Peyer's patch (tissue), 4 donors: ENCODE measurements around the gene CLTCL1. TPM values are rescaled to one million over a fixed set of nuclear protein-coding genes. Genes with fewer than 3 reads are reported as not detected.

Experiments
- DNase-seq, 3 donors: peaks; one replicate each; pipeline ENCODE4 v3.0.0-alpha.2; 2017 to 2019
- H3K27ac ChIP-seq, 4 donors: fragments of 200-600 bp; sonication (generic); one replicate each; pipeline ENCODE4 v1.5.1; 2016 to 2019
- H3K27me3 ChIP-seq, 2 donors: fragments of 200-600 bp; sonication (generic); one replicate each; pipeline ENCODE4 v1.5.1; 2019
- H3K36me3 ChIP-seq, 3 donors: fragments of 200-600 bp; sonication (generic); one replicate each; pipeline ENCODE4 v1.5.1; 2016 to 2019
- H3K4me1 ChIP-seq, 4 donors: fragments of 200-600 bp; sonication (generic); one replicate each; pipeline ENCODE4 v1.5.1; 2016 to 2019
- H3K4me3 ChIP-seq, 4 donors: fragments of 200-600 bp; sonication (generic); 1 replicate in 3 of 4; 2 replicates in 1 of 4; pipeline ENCODE4 v1.5.1; 2016 to 2019; ENCODE audit warnings: mild to moderate bottlenecking in 1 of 4
- H3K9me3 ChIP-seq, 4 donors: fragments of 200-600 bp; sonication (generic); one replicate each; pipeline ENCODE4 v1.5.1; 2016 to 2019; ENCODE audit warnings: mild to moderate bottlenecking in 1 of 4
- POLR2A ChIP-seq, 2 donors: fragments of 450-650 bp; IDR thresholded peaks; one replicate each; pipeline ENCODE4 v1.5.1; 2017; ENCODE audit warnings: antibody characterized with exemption in 2 of 2, mild to moderate bottlenecking in 2 of 2, moderate library complexity in 2 of 2
- total RNA-seq, 4 donors: library from RNA; depleted of rRNA; stranded (reverse); fragments of >200 nt; gene quantifications; one replicate each; pipeline ENCODE4 v1.1.0, GENCODE V29; 2016
- TF ChIP-seq, protein P1 (sequence below), 6 experiments: fragments of 450-650 bp in 4 of 6; fragments of 200-600 bp in 2 of 6; sonication (generic) in 1 of 6; IDR thresholded peaks; one replicate each; pipeline ENCODE4 v1.5.1; 2017 to 2019; ENCODE audit warnings: antibody characterized with exemption in 6 of 6, mild to moderate bottlenecking in 3 of 6, moderate library complexity in 1 of 6

The CLTCL1 gene
- total RNA-seq, 4 donors from 2014 or later = 0.47 to 3.9 (median 3.0) TPM

DNA sequence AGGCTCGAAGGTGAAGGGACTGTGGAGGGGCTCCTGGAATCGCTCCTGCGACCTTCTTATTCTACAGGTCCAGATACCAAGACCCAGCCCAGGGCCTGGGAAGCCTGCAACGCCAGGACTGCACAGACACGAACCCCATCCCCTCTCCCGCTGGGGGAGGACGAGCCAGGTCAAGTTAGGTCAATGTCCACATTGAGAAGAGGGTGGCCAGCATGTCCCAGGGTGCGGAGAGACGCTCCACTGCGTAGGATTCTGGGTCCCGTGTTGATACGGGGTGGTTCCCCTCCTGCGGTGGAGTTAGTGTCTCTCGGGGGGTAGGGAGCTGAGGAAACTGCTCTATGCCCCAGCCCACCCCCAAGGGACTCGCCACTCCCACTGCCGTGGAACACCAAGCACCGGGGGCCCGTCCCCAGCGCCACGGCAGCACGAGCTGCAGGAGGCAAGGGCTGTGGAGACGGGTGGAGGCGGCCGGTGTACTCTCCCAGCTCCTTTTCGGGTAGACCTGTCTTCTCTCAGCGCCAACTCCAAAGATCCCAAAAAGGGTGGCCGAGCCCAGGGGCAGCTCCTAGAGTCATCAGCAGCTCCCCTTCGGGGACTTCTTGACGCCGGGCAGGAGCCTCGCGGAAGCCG is 143.0 kb downstream of the CLTCL1 start:
- H3K36me3 ChIP-seq = no peaks in the 10 kb centered on the region
- H3K9me3 ChIP-seq = peaks cover 0 to 3% (median 0%) of the 10 kb centered on the region in 4 donors
- no peak overlapping the region for H3K27ac ChIP-seq
- no peak overlapping the region for H3K4me3 ChIP-seq
- DNase-seq = no peak
- no peak for TF ChIP-seq POLR2A (IDR thresholded peaks at IDR 0.05)
- TF ChIP-seq, protein P1, sequence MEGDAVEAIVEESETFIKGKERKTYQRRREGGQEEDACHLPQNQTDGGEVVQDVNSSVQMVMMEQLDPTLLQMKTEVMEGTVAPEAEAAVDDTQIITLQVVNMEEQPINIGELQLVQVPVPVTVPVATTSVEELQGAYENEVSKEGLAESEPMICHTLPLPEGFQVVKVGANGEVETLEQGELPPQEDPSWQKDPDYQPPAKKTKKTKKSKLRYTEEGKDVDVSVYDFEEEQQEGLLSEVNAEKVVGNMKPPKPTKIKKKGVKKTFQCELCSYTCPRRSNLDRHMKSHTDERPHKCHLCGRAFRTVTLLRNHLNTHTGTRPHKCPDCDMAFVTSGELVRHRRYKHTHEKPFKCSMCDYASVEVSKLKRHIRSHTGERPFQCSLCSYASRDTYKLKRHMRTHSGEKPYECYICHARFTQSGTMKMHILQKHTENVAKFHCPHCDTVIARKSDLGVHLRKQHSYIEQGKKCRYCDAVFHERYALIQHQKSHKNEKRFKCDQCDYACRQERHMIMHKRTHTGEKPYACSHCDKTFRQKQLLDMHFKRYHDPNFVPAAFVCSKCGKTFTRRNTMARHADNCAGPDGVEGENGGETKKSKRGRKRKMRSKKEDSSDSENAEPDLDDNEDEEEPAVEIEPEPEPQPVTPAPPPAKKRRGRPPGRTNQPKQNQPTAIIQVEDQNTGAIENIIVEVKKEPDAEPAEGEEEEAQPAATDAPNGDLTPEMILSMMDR (IDR thresholded peaks at IDR 0.05) = no peak
- H3K27me3 ChIP-seq = peaks cover 0 to 25% of the 10 kb centered on the region in 2 donors
- peaks cover 0 to 23% (median 7%) of the 10 kb centered on the region in 4 donors for H3K4me1 ChIP-seq

DNA sequence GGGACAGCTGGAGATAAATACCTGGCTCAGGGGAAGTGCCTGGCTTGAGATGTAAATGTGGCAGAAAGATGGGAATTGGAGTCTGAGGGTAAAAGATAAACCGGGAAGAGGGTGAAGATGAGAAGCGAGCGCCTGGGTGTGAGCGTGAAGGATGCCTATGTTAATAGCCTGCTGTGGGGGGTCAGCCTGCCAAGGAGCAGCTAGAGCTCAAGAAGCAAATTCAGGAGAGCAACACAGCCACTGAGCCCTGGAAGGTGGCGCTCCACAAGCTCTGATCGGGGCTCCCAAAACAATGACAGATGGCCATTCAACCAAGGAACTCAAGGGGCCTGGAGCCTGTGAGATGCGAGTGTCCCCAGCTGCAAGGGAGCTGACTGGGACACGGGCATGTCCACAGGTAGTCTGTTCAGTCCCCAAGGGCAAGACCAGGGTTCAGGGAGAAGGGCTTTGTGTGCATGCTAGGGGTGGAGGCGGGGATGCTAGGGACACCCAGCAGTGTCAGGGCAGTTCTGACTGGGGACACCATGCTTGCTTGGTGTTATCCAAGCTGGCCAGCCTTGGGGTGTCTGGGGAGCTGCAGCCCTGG is 144.2 kb downstream of the CLTCL1 start:
- Histone ChIP-seq H3K36me3 (peaks cover 0 to 5% (median 0%) of the 10 kb centered on the region in 3 donors), H3K9me3 (peaks cover 0 to 3% (median 0%) of the 10 kb centered on the region in 4 donors), H3K27ac (no peak overlapping the region), H3K4me1 (peaks cover 0 to 24% (median 10%) of the 10 kb centered on the region in 4 donors), H3K4me3 (no peak overlapping the region), H3K27me3 (peaks cover 0 to 25% of the 10 kb centered on the region in 2 donors)
- TF ChIP-seq, protein P1 (IDR thresholded peaks at IDR 0.05) = no peak
- no peak for TF ChIP-seq POLR2A (IDR thresholded peaks at IDR 0.05)
- DNase-seq = no peak

DNA sequence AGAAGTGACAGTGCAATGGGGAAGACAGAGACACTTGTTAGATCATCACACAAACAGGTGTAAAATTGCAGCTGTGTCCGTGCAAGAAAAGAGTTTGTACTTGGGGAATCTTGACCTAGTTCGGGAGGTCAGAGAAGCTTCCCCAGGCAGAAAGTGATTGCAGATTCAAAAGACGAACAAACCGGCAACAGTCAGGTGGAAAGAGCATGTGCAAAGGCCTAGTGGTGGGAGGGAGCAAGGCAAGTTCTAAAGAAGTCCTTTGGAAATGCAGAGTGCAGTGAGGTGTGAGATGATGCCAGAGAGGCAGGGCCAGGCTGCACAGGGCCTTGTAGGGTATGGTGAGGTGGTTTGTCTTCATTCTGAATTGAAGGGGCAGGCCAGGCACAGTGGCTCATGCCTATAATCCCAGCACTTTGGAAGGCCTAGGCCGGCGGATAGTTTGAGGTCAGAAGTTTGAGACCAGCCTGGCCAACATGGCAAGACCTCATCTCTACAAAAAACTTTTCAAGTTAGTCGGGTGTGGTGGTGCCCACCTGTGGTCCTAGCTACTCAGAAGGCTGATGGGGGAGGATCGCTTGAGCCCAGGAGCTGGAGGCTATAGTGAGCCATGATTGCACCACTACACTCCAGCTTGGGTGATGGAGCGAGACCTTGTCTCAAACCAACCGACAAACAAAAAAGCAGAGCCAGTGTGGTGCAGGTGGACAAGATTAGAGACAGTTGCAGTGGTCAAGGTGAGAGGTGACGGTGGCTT is 145.1 kb downstream of the CLTCL1 start:
- no peak overlapping the region for H3K4me3 ChIP-seq
- H3K36me3 ChIP-seq = peaks cover 0 to 14% (median 0%) of the 10 kb centered on the region in 3 donors
- peaks cover 0 to 25% of the 10 kb centered on the region in 2 donors for H3K27me3 ChIP-seq
- peaks cover 0 to 24% (median 10%) of the 10 kb centered on the region in 4 donors for H3K4me1 ChIP-seq
- no peak overlapping the region for H3K27ac ChIP-seq
- DNase-seq = no peak
- peaks cover 0 to 3% (median 0%) of the 10 kb centered on the region in 4 donors for H3K9me3 ChIP-seq
- TF ChIP-seq, protein P1 (IDR thresholded peaks at IDR 0.05) = no peak
- TF ChIP-seq POLR2A (IDR thresholded peaks at IDR 0.05) = no peak

DNA sequence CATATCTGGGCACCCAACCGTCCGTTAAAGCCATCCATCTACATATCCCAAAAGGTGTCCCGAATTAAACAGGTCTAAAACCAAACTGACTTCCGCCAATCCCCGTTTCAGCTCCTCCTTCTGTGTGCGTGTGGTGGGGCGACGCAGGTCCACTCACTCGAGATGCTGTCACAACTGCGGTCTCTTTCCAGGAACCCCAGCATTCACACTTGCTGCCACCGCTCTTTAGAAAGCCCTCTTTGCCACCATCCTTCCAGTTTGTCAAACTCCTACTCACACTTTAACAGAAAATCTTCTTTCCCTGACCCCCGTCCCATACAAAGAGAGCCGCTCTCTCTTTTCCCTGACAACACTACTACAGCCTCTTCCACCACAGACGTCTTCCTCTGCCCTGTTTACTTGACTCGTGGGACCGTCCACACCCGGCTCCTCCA is 147.5 kb downstream of the CLTCL1 start:
- H3K4me3 ChIP-seq = peak overlapping the region; percentile 72 to 98 (median 86)
- TF ChIP-seq, protein P1 (IDR thresholded peaks at IDR 0.05) = no peak
- H3K4me1 ChIP-seq = peaks cover 0 to 11% (median 7%) of the 10 kb centered on the region in 4 donors
- H3K9me3 ChIP-seq = no peaks in the 10 kb centered on the region
- H3K27me3 ChIP-seq = peaks cover 0 to 5% of the 10 kb centered on the region in 2 donors
- peak overlapping the region; percentile 75 to 88 (median 80) for H3K27ac ChIP-seq
- no peak for DNase-seq
- H3K36me3 ChIP-seq = peaks cover 0 to 36% (median 0%) of the 10 kb centered on the region in 3 donors

DNA sequence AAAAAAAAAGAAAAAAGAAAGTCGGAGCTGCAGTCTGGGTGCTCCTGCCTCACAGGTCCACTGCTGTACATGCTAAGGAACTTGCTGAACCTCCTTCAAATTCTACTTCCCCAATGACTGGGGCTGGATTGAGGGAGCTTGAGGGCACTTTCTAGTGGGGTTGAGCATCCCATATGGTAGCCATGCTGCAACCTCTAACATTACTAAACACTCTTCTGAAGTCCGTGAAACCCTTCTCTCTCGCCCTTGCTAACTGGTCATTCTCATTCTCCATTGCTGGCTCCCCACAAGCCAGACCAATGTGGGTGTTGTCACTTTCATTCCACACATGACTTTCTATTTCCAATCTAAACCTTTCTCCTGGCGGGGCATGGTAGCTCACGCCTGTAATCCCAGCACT is 148.3 kb downstream of the CLTCL1 start:
- no peak for TF ChIP-seq POLR2A (IDR thresholded peaks at IDR 0.05)
- TF ChIP-seq, protein P1 (IDR thresholded peaks at IDR 0.05) = no peak
- Histone ChIP-seq H3K27ac (no peak overlapping the region), H3K27me3 (no peaks in the 10 kb centered on the region), H3K4me3 (no peak overlapping the region), H3K4me1 (peaks cover 0 to 8% (median 7%) of the 10 kb centered on the region in 4 donors), H3K9me3 (no peaks in the 10 kb centered on the region), H3K36me3 (peaks cover 0 to 44% (median 0%) of the 10 kb centered on the region in 3 donors)
- no peak for DNase-seq
